IPS-20b (cell line): ENCODE data around the gene GRM3.

Experiments
- H3K27ac ChIP-seq: one replicate; pipeline ENCODE4 v1.5.1; 2013; ENCODE audit warnings: low read length
- H3K27me3 ChIP-seq: 2 replicates; pipeline ENCODE4 v1.6.1; 2013; ENCODE audit warnings: mild to moderate bottlenecking, low read length, inconsistent platforms; ENCODE audit not compliant: insufficient read depth
- H3K36me3 ChIP-seq: 2 replicates; pipeline ENCODE4 v1.6.1; 2013; ENCODE audit warnings: low read depth, mild to moderate bottlenecking, inconsistent platforms, low read length, moderate library complexity; ENCODE audit not compliant: insufficient read depth
- H3K4me1 ChIP-seq: 2 replicates; pipeline ENCODE4 v1.6.1; 2013; ENCODE audit warnings: mild to moderate bottlenecking, control low read depth, inconsistent platforms, low read length, moderate library complexity; ENCODE audit not compliant: insufficient read depth
- H3K4me3 ChIP-seq: 2 replicates; pipeline ENCODE4 v1.5.1; 2013; ENCODE audit warnings: mild to moderate bottlenecking, low read length, inconsistent platforms
- H3K9ac ChIP-seq: 2 replicates; pipeline ENCODE4 v1.6.1; 2013; ENCODE audit warnings: low read depth, mild to moderate bottlenecking, inconsistent platforms, low read length, moderate library complexity
- H3K9me3 ChIP-seq: 2 replicates; pipeline ENCODE4 v1.6.1; 2013; ENCODE audit warnings: mild to moderate bottlenecking, low read depth, low read length, inconsistent platforms; ENCODE audit not compliant: insufficient read depth

GRM3 gene

DNA sequence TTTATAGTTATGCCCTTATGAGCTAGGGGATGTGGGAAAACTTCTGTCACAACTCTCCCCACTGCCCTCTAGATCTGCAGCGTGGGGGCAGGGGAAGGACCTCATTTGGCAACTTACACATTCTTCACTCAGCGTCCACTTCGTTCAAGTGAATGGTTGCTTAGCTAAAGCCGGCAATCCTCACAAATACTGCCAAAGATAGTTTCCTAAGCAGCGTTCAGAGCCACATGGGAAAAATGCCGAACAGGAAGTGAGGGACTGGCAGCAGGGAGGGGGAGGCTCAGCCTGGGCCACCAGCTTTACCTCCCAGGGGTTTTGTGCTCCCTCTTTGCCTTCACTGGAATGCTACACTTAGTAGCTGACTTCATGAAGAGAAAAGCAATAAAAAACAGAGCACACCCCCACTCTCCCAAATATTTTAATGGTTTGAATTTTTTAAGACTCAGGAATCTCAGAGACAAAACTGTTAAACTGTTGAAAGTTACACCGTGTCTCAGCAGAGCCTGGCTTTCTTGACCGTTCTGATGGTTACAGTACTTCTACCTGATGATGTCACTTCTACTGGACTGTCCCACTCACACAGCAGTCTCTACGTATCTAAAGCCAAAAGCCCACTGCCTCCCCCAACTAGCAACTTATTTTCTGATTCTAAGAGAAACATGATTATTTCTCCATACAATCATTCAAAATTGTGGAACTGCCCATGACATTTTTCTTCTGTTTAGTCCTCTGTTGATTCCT, 10.4 kb downstream of the GRM3 start:
- no peak overlapping the region for H3K4me3 ChIP-seq
- no peak overlapping the region for H3K9ac ChIP-seq
- peaks cover 17% of the 10 kb centered on the region; the same call in 1 of the 2 replicates for H3K4me1 ChIP-seq
- H3K27me3 ChIP-seq = no peaks in the 10 kb centered on the region
- H3K36me3 ChIP-seq = no peaks in the 10 kb centered on the region
- no peak overlapping the region for H3K27ac ChIP-seq
- H3K9me3 ChIP-seq = no peaks in the 10 kb centered on the region

DNA sequence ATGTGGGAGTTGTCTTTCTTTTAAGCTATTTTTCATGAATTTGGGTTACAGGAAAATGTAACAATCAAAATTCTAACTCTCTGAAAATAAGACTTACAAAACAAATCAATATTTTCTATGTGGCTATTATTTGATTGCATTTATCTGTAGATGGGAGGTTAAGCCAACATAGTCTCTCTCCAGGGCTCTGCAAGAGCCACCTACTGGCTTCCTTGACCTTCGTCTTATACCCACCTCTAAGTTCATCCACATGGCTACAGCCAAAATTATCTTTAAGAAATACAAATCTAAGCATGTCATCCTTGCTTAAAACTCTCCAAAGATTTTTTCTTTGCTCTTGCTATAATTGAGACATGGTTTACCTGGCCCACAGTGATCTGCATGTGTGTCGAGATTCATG, 14.2 kb downstream of the GRM3 start:
- H3K27ac ChIP-seq = no peak overlapping the region
- H3K36me3 ChIP-seq = no peaks in the 10 kb centered on the region
- H3K27me3 ChIP-seq = no peaks in the 10 kb centered on the region
- no peaks in the 10 kb centered on the region for H3K9me3 ChIP-seq
- no peak overlapping the region for H3K4me3 ChIP-seq
- peaks cover 5% of the 10 kb centered on the region; the same call in 1 of the 2 replicates for H3K4me1 ChIP-seq
- no peak overlapping the region for H3K9ac ChIP-seq

DNA sequence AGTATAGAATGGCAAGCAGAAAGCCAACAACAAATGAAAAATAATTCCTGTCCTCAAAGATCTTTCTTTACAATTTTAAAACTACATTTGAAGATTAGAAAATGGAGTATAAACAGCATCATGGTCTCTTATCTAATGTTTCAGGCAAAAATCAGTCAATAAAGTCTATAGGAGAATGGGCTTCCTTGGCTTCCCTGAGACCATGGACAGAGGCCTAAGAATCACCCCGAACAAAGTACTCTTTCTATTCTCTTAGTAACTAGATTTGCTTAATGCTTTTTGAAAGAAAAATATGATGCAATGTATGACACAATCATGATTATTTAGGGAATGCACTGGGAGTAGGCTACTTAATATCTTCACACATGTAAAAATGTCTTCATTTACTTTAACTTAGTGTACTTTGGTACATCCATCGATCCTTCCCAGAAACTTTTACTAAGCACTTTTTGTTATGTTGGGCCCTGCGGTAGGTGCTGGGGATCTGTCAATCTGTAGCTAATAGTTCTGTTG, 17.3 kb downstream of the GRM3 start:
- H3K4me1 ChIP-seq = no peaks in the 10 kb centered on the region
- H3K4me3 ChIP-seq = no peak overlapping the region
- H3K9ac ChIP-seq = no peak overlapping the region
- no peaks in the 10 kb centered on the region for H3K9me3 ChIP-seq
- H3K27me3 ChIP-seq = no peaks in the 10 kb centered on the region
- no peak overlapping the region for H3K27ac ChIP-seq
- H3K36me3 ChIP-seq = no peaks in the 10 kb centered on the region

DNA sequence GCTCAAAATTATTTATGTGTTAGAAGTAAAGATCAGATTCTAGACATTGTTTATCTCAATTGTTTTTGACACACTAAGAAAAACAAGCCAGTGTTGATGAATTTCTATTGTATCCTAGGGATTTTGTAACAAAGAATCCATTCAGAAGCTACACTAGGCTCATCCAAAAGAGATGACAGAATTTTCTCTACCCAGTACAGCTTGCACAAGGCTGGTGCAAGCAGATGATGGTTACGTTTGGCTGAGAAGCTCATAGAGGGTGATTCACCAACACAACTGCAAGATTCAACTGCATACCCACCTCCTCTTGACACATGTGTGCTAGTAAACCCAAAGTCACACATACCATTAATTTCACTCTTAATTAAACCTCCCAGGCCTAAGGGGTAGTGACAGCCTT, 20.8 kb downstream of the GRM3 start:
- H3K27ac ChIP-seq = no peak overlapping the region
- peaks cover 14% of the 10 kb centered on the region for H3K4me1 ChIP-seq
- no peaks in the 10 kb centered on the region for H3K9me3 ChIP-seq
- no peaks in the 10 kb centered on the region for H3K36me3 ChIP-seq
- H3K4me3 ChIP-seq = no peak overlapping the region
- H3K9ac ChIP-seq = no peak overlapping the region
- no peaks in the 10 kb centered on the region for H3K27me3 ChIP-seq

DNA sequence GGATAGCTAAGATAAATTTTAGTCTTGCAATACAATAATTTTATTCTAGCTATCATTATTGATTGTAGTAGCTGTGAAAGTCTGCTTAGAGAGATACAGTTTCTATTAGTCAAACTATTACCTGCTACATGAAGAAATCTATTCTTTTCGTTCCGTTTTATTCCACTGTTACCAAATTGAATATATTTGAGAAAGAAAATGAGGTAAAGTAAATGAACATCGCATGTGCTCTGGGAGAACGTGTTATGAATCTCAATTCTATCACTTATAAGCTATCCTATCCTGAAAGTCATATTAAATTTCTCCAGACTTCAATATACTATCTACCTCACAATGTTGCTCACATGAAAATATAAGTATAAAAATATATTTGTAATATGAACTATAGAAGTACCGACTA, 21.3 kb downstream of the GRM3 start:
- H3K4me3 ChIP-seq = no peak overlapping the region
- H3K36me3 ChIP-seq = no peaks in the 10 kb centered on the region
- H3K27ac ChIP-seq = no peak overlapping the region
- H3K9ac ChIP-seq = no peak overlapping the region
- H3K9me3 ChIP-seq = no peaks in the 10 kb centered on the region
- H3K27me3 ChIP-seq = no peaks in the 10 kb centered on the region
- H3K4me1 ChIP-seq = peaks cover 14% of the 10 kb centered on the region

DNA sequence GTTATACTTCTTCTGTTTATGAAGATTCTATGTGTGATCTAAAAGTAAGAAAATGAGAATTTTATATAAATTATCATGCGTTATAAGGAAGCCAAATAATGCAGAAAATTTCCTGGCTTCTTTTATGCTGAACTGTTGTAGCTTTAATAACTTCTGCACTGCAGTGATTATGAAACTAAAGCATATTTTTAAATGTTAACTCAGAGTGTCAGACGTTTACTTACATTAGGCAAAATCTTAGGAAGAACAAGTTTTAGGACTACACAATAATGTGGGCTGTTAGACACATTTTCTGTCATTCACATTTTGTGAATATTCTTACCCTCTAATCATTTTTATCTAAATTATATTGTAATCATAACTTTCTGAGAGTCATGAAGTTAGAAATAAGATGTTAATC, 22.0 kb downstream of the GRM3 start:
- Histone ChIP-seq H3K9ac (no peak overlapping the region), H3K36me3 (no peaks in the 10 kb centered on the region)

DNA sequence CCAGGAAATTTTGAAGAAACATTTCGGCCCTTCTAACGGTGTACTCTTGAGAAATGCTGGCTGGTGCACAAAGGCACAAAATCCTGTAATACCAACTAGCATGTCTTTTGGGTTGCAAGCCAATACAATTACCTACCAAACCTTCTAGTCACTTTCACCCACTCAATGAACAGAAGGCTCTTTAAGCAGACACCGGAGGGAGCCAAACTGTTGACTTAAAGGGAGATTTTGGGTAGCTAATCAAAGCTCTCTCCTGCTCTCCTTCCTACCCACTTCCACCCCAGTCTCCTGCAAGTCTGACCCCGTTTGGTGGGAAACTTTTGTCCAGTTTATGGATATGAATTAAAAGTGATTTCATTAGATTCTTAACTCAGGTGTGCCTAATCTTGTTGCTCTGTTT, 24.0 kb downstream of the GRM3 start:
- Histone ChIP-seq H3K4me1 (peaks cover 14% of the 10 kb centered on the region), H3K9ac (no peak overlapping the region), H3K27ac (no peak overlapping the region), H3K4me3 (no peak overlapping the region), H3K9me3 (no peaks in the 10 kb centered on the region), H3K36me3 (no peaks in the 10 kb centered on the region), H3K27me3 (no peaks in the 10 kb centered on the region)

More for the DNA sequence above, 22.0 kb downstream of the GRM3 start:
- no peak overlapping the region for H3K27ac ChIP-seq
- no peak overlapping the region for H3K4me3 ChIP-seq
- peaks cover 14% of the 10 kb centered on the region for H3K4me1 ChIP-seq
- H3K9me3 ChIP-seq = no peaks in the 10 kb centered on the region
- no peaks in the 10 kb centered on the region for H3K27me3 ChIP-seq

DNA sequence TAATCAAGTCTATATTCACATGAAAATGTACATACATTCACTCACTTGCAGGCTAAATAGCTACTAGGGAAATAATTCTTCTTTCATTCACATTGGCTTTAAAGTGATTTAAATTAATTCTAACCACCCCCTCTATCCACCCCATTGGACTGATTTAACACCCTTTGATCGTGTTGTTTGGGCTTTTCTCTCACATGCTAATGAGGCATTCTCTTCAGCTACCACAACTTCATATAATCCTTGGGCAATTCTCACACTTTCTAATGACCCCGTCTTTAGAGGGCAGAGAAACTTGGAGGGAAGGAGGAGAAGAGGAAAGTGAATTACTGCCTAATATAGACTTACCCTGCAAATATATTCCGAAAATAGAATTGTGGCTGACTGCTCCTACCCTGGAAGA, 24.6 kb downstream of the GRM3 start:
- no peaks in the 10 kb centered on the region for H3K9me3 ChIP-seq
- H3K4me1 ChIP-seq = peaks cover 14% of the 10 kb centered on the region
- no peak overlapping the region for H3K9ac ChIP-seq
- no peak overlapping the region for H3K27ac ChIP-seq
- H3K4me3 ChIP-seq = peak overlapping the region; percentile 1; the same call in 1 of the 2 replicates
- H3K27me3 ChIP-seq = no peaks in the 10 kb centered on the region
- no peaks in the 10 kb centered on the region for H3K36me3 ChIP-seq

DNA sequence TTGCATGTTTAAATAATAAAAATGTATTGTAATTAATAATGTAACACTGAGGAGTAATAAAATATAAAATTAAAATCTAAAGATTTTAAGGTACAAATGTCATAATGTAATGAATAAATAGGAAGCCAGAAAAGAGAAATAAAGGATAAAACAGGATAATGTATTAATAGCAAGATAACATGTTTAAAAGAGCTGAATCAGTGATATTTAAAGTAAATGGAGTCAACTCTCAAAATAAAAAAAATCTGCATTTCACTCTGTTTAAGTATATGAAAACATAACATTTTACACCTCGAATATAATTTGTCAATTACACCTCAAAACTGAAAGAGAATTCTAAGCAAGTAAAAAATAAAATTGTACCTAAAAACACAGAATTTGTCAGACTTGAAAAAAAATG, 44.1 kb downstream of the GRM3 start:
- Histone ChIP-seq H3K9me3 (no peaks in the 10 kb centered on the region), H3K27me3 (no peaks in the 10 kb centered on the region), H3K4me3 (no peak overlapping the region), H3K27ac (no peak overlapping the region), H3K4me1 (no peaks in the 10 kb centered on the region), H3K36me3 (no peaks in the 10 kb centered on the region), H3K9ac (no peak overlapping the region)

DNA sequence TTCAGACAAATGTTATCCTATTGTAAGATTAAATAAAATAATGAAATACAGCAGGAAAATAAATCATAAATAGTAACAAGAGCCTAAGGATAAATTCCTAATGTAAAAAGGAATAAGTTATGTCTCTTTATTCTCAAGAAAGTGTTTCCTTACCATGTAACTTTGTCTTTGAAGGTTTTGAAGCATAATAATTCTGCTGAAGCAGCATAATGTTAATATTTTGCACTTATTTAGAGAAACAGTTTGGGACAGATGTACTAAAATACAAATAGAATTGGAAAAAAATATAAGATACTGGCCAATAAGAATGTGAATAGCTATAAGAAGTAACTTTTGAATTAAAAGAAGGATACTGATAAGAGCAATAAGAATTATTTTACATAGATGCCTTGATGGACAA, 45.7 kb downstream of the GRM3 start:
- H3K27ac ChIP-seq = no peak overlapping the region
- no peaks in the 10 kb centered on the region for H3K4me1 ChIP-seq
- no peaks in the 10 kb centered on the region for H3K27me3 ChIP-seq
- H3K36me3 ChIP-seq = no peaks in the 10 kb centered on the region
- no peak overlapping the region for H3K4me3 ChIP-seq
- no peak overlapping the region for H3K9ac ChIP-seq
- H3K9me3 ChIP-seq = no peaks in the 10 kb centered on the region

DNA sequence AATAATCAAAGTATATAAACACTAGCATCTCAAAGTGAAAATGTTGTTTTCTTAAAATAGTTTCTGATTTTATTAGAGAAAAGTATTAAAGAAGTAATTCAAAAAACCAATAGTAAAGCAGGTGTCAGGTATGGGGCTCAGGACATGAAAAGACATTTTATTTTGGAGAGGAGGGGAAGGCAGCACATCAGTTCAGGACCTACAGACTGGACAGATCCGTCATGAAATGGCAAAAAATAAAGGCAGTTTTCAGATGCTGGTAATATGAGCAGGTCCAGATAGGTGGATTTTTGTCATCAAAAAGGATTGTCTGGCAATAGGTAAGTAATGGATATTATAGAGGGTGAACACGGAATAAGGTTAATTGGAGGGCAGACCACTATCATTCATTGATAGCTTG, 49.0 kb downstream of the GRM3 start:
- Histone ChIP-seq H3K9ac (no peak overlapping the region), H3K27ac (no peak overlapping the region), H3K4me3 (no peak overlapping the region), H3K27me3 (no peaks in the 10 kb centered on the region), H3K36me3 (no peaks in the 10 kb centered on the region), H3K9me3 (no peaks in the 10 kb centered on the region), H3K4me1 (no peaks in the 10 kb centered on the region)

DNA sequence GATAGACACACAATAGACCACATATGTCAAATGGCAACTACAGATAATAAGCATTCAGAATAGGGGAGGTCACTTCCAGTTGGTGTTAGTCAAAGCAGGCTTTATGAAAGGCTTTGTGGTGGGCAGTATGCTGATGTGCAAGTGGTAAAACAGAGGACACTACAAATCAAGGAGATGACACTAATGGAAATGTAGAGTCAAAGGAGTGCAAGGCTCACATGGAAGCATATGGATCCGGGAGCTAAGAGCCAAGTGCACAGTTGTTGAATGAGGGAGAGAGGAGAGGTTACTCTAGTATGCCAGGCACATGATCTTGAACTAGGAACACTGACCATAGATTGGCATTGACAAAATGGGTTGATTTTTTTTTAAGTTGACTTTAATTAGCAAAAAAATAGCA, 62.7 kb downstream of the GRM3 start:
- Histone ChIP-seq H3K9ac (no peak overlapping the region), H3K27me3 (no peaks in the 10 kb centered on the region), H3K4me3 (no peak overlapping the region), H3K27ac (no peak overlapping the region), H3K9me3 (no peaks in the 10 kb centered on the region), H3K36me3 (no peaks in the 10 kb centered on the region), H3K4me1 (peaks cover 6% of the 10 kb centered on the region; the same call in 1 of the 2 replicates)
